Measurements from ENCODE around the gene C13orf42.
A peak's percentile ranks its signal among the peaks of the same experiment; 100 is the strongest.
"Not testable (repeated sequence)": the region's sequence is repeated elsewhere in the genome, so short reads cannot be mapped to it uniquely, and the experiment has no call there.

The C13orf42 gene

GRCh38 chr13:51137250-51137649 lies 26.2 kb upstream of the C13orf42 start:
- Mint-ChIP-seq H3K36me3 (ENCODE audit: low read depth) (no peaks in the 10 kb centered on the region), H3K27me3 (ENCODE audit: low read depth) (peaks cover 6% of the 10 kb centered on the region), H3K4me3 (no peak overlapping the region), H3K9me3 (no peaks in the 10 kb centered on the region), H3K27ac (no peak overlapping the region), H3K4me1 (ENCODE audit: low read depth) (no peaks in the 10 kb centered on the region)
- DNase-seq (ENCODE audit: low spot score), result no peak

GRCh38 chr13:51136276-51136980 lies 25.4 kb upstream of the C13orf42 start:
- H3K27ac Mint-ChIP-seq, result no peak overlapping the region
- H3K9me3 Mint-ChIP-seq, result no peaks in the 10 kb centered on the region
- H3K4me1 Mint-ChIP-seq (ENCODE audit: low read depth), result no peaks in the 10 kb centered on the region
- H3K4me3 Mint-ChIP-seq, result no peak overlapping the region
- peaks cover 6% of the 10 kb centered on the region for H3K27me3 Mint-ChIP-seq (ENCODE audit: low read depth)
- DNase-seq (ENCODE audit: low spot score), result no peak
- H3K36me3 Mint-ChIP-seq (ENCODE audit: low read depth), result no peaks in the 10 kb centered on the region

- Mint-ChIP-seq H3K36me3 (ENCODE audit: low read depth) (no peaks in the 10 kb centered on the region), H3K27ac (no peak overlapping the region), H3K4me1 (ENCODE audit: low read depth) (no peaks in the 10 kb centered on the region), H3K9me3 (peaks cover 10% of the 10 kb centered on the region), H3K4me3 (no peak overlapping the region), H3K27me3 (ENCODE audit: low read depth) (peaks cover 6% of the 10 kb centered on the region)
- no peak for DNase-seq (ENCODE audit: low spot score)
Observed at GRCh38 chr13:51134763-51135365, 23.8 kb upstream of the C13orf42 start.

GRCh38 chr13:51130348-51130747 lies 19.3 kb upstream of the C13orf42 start:
- Mint-ChIP-seq H3K9me3 (peaks cover 19% of the 10 kb centered on the region), H3K4me1 (ENCODE audit: low read depth) (peaks cover 3% of the 10 kb centered on the region), H3K27me3 (ENCODE audit: low read depth) (peaks cover 6% of the 10 kb centered on the region), H3K27ac (no peak overlapping the region), H3K4me3 (no peak overlapping the region), H3K36me3 (ENCODE audit: low read depth) (no peaks in the 10 kb centered on the region)
- no peak for DNase-seq (ENCODE audit: low spot score)

GRCh38 chr13:51125495-51126226 lies 14.6 kb upstream of the C13orf42 start:
- peak; percentile 47 for DNase-seq (ENCODE audit: low spot score)

GRCh38 chr13:51122868-51123566 lies 11.9 kb upstream of the C13orf42 start:
- peaks cover 17% of the 10 kb centered on the region for H3K4me1 Mint-ChIP-seq (ENCODE audit: low read depth)

More at GRCh38 chr13:51125495-51126226, 14.6 kb upstream of the C13orf42 start:
- peaks cover 27% of the 10 kb centered on the region for H3K27me3 Mint-ChIP-seq (ENCODE audit: low read depth)
- peaks cover 14% of the 10 kb centered on the region for H3K9me3 Mint-ChIP-seq
- H3K4me3 Mint-ChIP-seq, result no peak overlapping the region
- no peaks in the 10 kb centered on the region for H3K36me3 Mint-ChIP-seq (ENCODE audit: low read depth)
- peaks cover 17% of the 10 kb centered on the region for H3K4me1 Mint-ChIP-seq (ENCODE audit: low read depth)
- no peak overlapping the region for H3K27ac Mint-ChIP-seq

GRCh38 chr13:51120873-51121272 lies 9.8 kb upstream of the C13orf42 start:
- H3K4me3 Mint-ChIP-seq; DNase-seq (ENCODE audit: low spot score); H3K9me3 Mint-ChIP-seq; H3K36me3 Mint-ChIP-seq (ENCODE audit: low read depth): not testable (repeated sequence)
- Mint-ChIP-seq H3K27ac (peak overlapping the region; percentile 13), H3K27me3 (ENCODE audit: low read depth) (peaks cover 30% of the 10 kb centered on the region), H3K4me1 (ENCODE audit: low read depth) (peaks cover 17% of the 10 kb centered on the region)

More at GRCh38 chr13:51122868-51123566, 11.9 kb upstream of the C13orf42 start:
- H3K4me3 Mint-ChIP-seq, result peak overlapping the region; percentile 5
- peaks cover 29% of the 10 kb centered on the region for H3K27me3 Mint-ChIP-seq (ENCODE audit: low read depth)
- H3K9me3 Mint-ChIP-seq, result peaks cover under 1% of the 10 kb centered on the region
- no peaks in the 10 kb centered on the region for H3K36me3 Mint-ChIP-seq (ENCODE audit: low read depth)
- no peak overlapping the region for H3K27ac Mint-ChIP-seq
- DNase-seq (ENCODE audit: low spot score), result peak; percentile 63

- H3K27me3 Mint-ChIP-seq (ENCODE audit: low read depth), result peaks cover 18% of the 10 kb centered on the region
- no peak for DNase-seq (ENCODE audit: low spot score)
- peaks cover 5% of the 10 kb centered on the region for H3K9me3 Mint-ChIP-seq
- no peaks in the 10 kb centered on the region for H3K36me3 Mint-ChIP-seq (ENCODE audit: low read depth)
- no peak overlapping the region for H3K4me3 Mint-ChIP-seq
- H3K4me1 Mint-ChIP-seq (ENCODE audit: low read depth), result peaks cover 14% of the 10 kb centered on the region
- no peak overlapping the region for H3K27ac Mint-ChIP-seq
Observed at GRCh38 chr13:51118809-51119431, 7.8 kb upstream of the C13orf42 start.

GRCh38 chr13:51113969-51114368 lies 2.9 kb upstream of the C13orf42 start:
- no peaks in the 10 kb centered on the region for H3K36me3 Mint-ChIP-seq (ENCODE audit: low read depth)
- peaks cover 8% of the 10 kb centered on the region for H3K27me3 Mint-ChIP-seq (ENCODE audit: low read depth)
- H3K4me1 Mint-ChIP-seq (ENCODE audit: low read depth), result no peaks in the 10 kb centered on the region
- no peak overlapping the region for H3K4me3 Mint-ChIP-seq
- DNase-seq (ENCODE audit: low spot score), result no peak
- H3K27ac Mint-ChIP-seq, result no peak overlapping the region
- peaks cover 5% of the 10 kb centered on the region for H3K9me3 Mint-ChIP-seq

GRCh38 chr13:51113186-51113881 lies 2.3 kb upstream of the C13orf42 start:
- H3K9me3 Mint-ChIP-seq, result peaks cover 5% of the 10 kb centered on the region
- H3K36me3 Mint-ChIP-seq (ENCODE audit: low read depth), result no peaks in the 10 kb centered on the region
- DNase-seq (ENCODE audit: low spot score), result no peak
- no peak overlapping the region for H3K4me3 Mint-ChIP-seq
- H3K27ac Mint-ChIP-seq, result no peak overlapping the region
- no peaks in the 10 kb centered on the region for H3K4me1 Mint-ChIP-seq (ENCODE audit: low read depth)
- H3K27me3 Mint-ChIP-seq (ENCODE audit: low read depth), result peaks cover 11% of the 10 kb centered on the region

- DNase-seq (ENCODE audit: low spot score), result no peak
- Mint-ChIP-seq H3K27me3 (ENCODE audit: low read depth) (peaks cover 11% of the 10 kb centered on the region), H3K9me3 (peaks cover 2% of the 10 kb centered on the region), H3K36me3 (ENCODE audit: low read depth) (no peaks in the 10 kb centered on the region), H3K4me1 (ENCODE audit: low read depth) (no peaks in the 10 kb centered on the region), H3K4me3 (no peak overlapping the region), H3K27ac (no peak overlapping the region)
Observed at GRCh38 chr13:51112771-51113170, 1.7 kb upstream of the C13orf42 start.

GRCh38 chr13:51111997-51112396 lies 923 bp upstream of the C13orf42 start:
- no peaks in the 10 kb centered on the region for H3K4me1 Mint-ChIP-seq (ENCODE audit: low read depth)
- H3K27ac Mint-ChIP-seq, result no peak overlapping the region
- H3K4me3 Mint-ChIP-seq, result no peak overlapping the region
- no peaks in the 10 kb centered on the region for H3K36me3 Mint-ChIP-seq (ENCODE audit: low read depth)
- peaks cover 11% of the 10 kb centered on the region for H3K27me3 Mint-ChIP-seq (ENCODE audit: low read depth)
- no peaks in the 10 kb centered on the region for H3K9me3 Mint-ChIP-seq
- no peak for DNase-seq (ENCODE audit: low spot score)

- Mint-ChIP-seq H3K9me3 (no peaks in the 10 kb centered on the region), H3K4me3 (no peak overlapping the region), H3K27ac (no peak overlapping the region), H3K27me3 (ENCODE audit: low read depth) (peaks cover 12% of the 10 kb centered on the region), H3K4me1 (ENCODE audit: low read depth) (no peaks in the 10 kb centered on the region), H3K36me3 (ENCODE audit: low read depth) (no peaks in the 10 kb centered on the region)
- DNase-seq (ENCODE audit: low spot score), result no peak
Observed at GRCh38 chr13:51107996-51108395, 3.1 kb downstream of the C13orf42 start.

Measured in T-helper 2 cell treated with Interferon-gamma antibody and Interleukin-4, amounts not matched to agents 5 μg/mL and 100 μg/mL, for 36 hours (primary cell).